H9 (cell line): ENCODE data around the gene NEURL1. TPM values are rescaled to one million over a fixed set of nuclear protein-coding genes. Genes with fewer than 3 reads are reported as not detected.

ENCODE experiments used
- DNase-seq: peaks from one replicate; pipeline ENCODE4 v3.0.0-alpha.2; 2017
- H2AFZ ChIP-seq: one replicate; pipeline ENCODE4 v1.6.1; 2013; ENCODE audit warnings: mild to moderate bottlenecking, low read length, control low read depth, moderate library complexity
- H2AK5ac ChIP-seq: 2 replicates; pipeline ENCODE4 v1.6.1; 2013; ENCODE audit warnings: low read length, control low read depth, mixed read lengths; ENCODE audit not compliant: insufficient read length
- H2BK120ac ChIP-seq: one replicate; pipeline ENCODE4 v1.6.1; 2013; ENCODE audit warnings: low read depth, mild to moderate bottlenecking, low read length, control low read depth, inconsistent platforms; ENCODE audit not compliant: poor library complexity, severe bottlenecking
- H2BK12ac ChIP-seq: 2 replicates; pipeline ENCODE4 v1.6.1; 2013; ENCODE audit warnings: low read length, control low read depth, mixed read lengths, low read depth; ENCODE audit not compliant: insufficient read length
- H2BK15ac ChIP-seq: 2 replicates; pipeline ENCODE4 v1.6.1; 2013; ENCODE audit warnings: low read depth, low read length, control low read depth
- H2BK20ac ChIP-seq: one replicate; pipeline ENCODE4 v1.6.1; 2013; ENCODE audit warnings: low read depth, mild to moderate bottlenecking, low read length, control low read depth, inconsistent platforms; ENCODE audit not compliant: poor library complexity, severe bottlenecking
- H2BK5ac ChIP-seq: 2 replicates; pipeline ENCODE4 v1.6.1; 2013; ENCODE audit warnings: low read length, control low read depth, mixed read lengths; ENCODE audit not compliant: insufficient read length
- H3K14ac ChIP-seq: 2 replicates; pipeline ENCODE4 v1.6.1; 2013; ENCODE audit warnings: low read length, control low read depth; ENCODE audit not compliant: insufficient read depth
- H3K18ac ChIP-seq: 2 replicates; pipeline ENCODE4 v1.6.1; 2013; ENCODE audit warnings: low read depth, mild to moderate bottlenecking, mixed read lengths, low read length, control low read depth; ENCODE audit not compliant: insufficient read length
- H3K23ac ChIP-seq: 2 replicates; pipeline ENCODE4 v1.6.1; 2013; ENCODE audit warnings: low read length, control low read depth, mixed read lengths, low read depth; ENCODE audit not compliant: insufficient read length
- H3K23me2 ChIP-seq: 2 replicates; pipeline ENCODE4 v1.6.1; 2013; ENCODE audit warnings: low read depth, mild to moderate bottlenecking, mixed read lengths, low read length, control low read depth; ENCODE audit not compliant: insufficient read length, poor library complexity, severe bottlenecking
- H3K27ac ChIP-seq: 2 replicates; pipeline ENCODE4 v1.5.1; 2013; ENCODE audit warnings: low read length, control low read depth, mixed read lengths, low read depth; ENCODE audit not compliant: insufficient read length
- H3K27me3 ChIP-seq: 2 replicates; pipeline ENCODE4 v1.6.1; 2013; ENCODE audit warnings: low read length, control low read depth, inconsistent platforms; ENCODE audit not compliant: insufficient read depth
- H3K4ac ChIP-seq: 2 replicates; pipeline ENCODE4 v1.6.1; 2013; ENCODE audit warnings: low read depth, mild to moderate bottlenecking, control low read depth, inconsistent platforms, low read length, moderate library complexity
- H3K4me1 ChIP-seq: 2 replicates; pipeline ENCODE4 v1.6.1; 2013; ENCODE audit warnings: low read length, control low read depth, inconsistent platforms; ENCODE audit not compliant: insufficient read depth
- H3K4me2 ChIP-seq: 2 replicates; pipeline ENCODE4 v1.6.1; 2013; ENCODE audit warnings: low read length, control low read depth, mixed read lengths; ENCODE audit not compliant: insufficient read length, insufficient read depth
- H3K56ac ChIP-seq: 2 replicates; pipeline ENCODE4 v1.6.1; 2013; ENCODE audit warnings: low read depth, mild to moderate bottlenecking, mixed read lengths, low read length, control low read depth; ENCODE audit not compliant: insufficient read length
- H3K79me1 ChIP-seq: 2 replicates; pipeline ENCODE4 v1.6.1; 2013; ENCODE audit warnings: low read depth, mild to moderate bottlenecking, moderate library complexity, low read length, control low read depth, inconsistent platforms; ENCODE audit not compliant: insufficient read depth, poor library complexity, severe bottlenecking
- H3K79me2 ChIP-seq: 2 replicates; pipeline ENCODE4 v1.6.1; 2013; ENCODE audit warnings: low read length, control low read depth, inconsistent platforms; ENCODE audit not compliant: insufficient read depth
- H3K9ac ChIP-seq: 2 replicates; pipeline ENCODE4 v1.6.1; 2013; ENCODE audit warnings: low read length, control low read depth, mixed read lengths; ENCODE audit not compliant: insufficient read length; ENCODE audit errors: extremely low read depth
- H3K9me3 ChIP-seq: one replicate; pipeline ENCODE4 v1.6.1; 2013; ENCODE audit warnings: low read depth, low read length, inconsistent platforms; ENCODE audit not compliant: control insufficient read depth
- H3T11ph ChIP-seq: one replicate; pipeline ENCODE4 v1.6.1; 2013; ENCODE audit warnings: mild to moderate bottlenecking, low read length, control low read depth, inconsistent platforms
- H4K20me1 ChIP-seq: one replicate; pipeline ENCODE4 v1.6.1; 2013; ENCODE audit not compliant: control insufficient read depth, insufficient read length, insufficient read depth
- H4K5ac ChIP-seq: 2 replicates; pipeline ENCODE4 v1.6.1; 2013; ENCODE audit warnings: low read depth, mild to moderate bottlenecking, mixed read lengths, low read length, control low read depth; ENCODE audit not compliant: insufficient read length
- H4K8ac ChIP-seq: replicated peaks from 2 replicates; pipeline ENCODE4 v1.6.1; 2013; ENCODE audit warnings: low read length, control low read depth, mixed read lengths, low read depth; ENCODE audit not compliant: insufficient read length
- H4K91ac ChIP-seq: 2 replicates; pipeline ENCODE4 v1.6.1; 2013; ENCODE audit warnings: low read depth, mild to moderate bottlenecking, moderate library complexity, mixed read lengths, low read length, control low read depth; ENCODE audit not compliant: insufficient read length
- H3K27ac Mint-ChIP-seq, 3 experiments: 2 replicates in 2 of 3; 3 replicates in 1 of 3; pipeline ENCODE4 v1.8.0; 2020 to 2021; ENCODE audit warnings: mixed read lengths in 3 of 3, mild to moderate bottlenecking in 1 of 3, moderate library complexity in 1 of 3
- H3K27me3 Mint-ChIP-seq: 2 replicates; pipeline ENCODE4 v1.8.0; 2021; ENCODE audit warnings: low read depth, mild to moderate bottlenecking, moderate library complexity, mixed read lengths
- H3K36me3 Mint-ChIP-seq, 3 experiments: 2 replicates in 2 of 3; 3 replicates in 1 of 3; pipeline ENCODE4 v1.8.0; 2020 to 2021; ENCODE audit warnings: low read depth in 3 of 3, mixed read lengths in 3 of 3; ENCODE audit not compliant: insufficient read depth in 1 of 3
- H3K4me1 Mint-ChIP-seq, 2 experiments: 2 replicates each; pipeline ENCODE4 v1.8.0; 2020; ENCODE audit warnings: mixed read lengths in 2 of 2
- H3K4me3 Mint-ChIP-seq, 2 experiments: 2 replicates in 1 of 2; 3 replicates in 1 of 2; pipeline ENCODE4 v1.8.0; 2020 to 2021; ENCODE audit warnings: mild to moderate bottlenecking in 2 of 2, mixed read lengths in 2 of 2, moderate library complexity in 1 of 2
- H3K9me3 Mint-ChIP-seq, 2 experiments: 2 replicates in 1 of 2; 3 replicates in 1 of 2; pipeline ENCODE4 v1.8.0; 2020; ENCODE audit warnings: mild to moderate bottlenecking in 2 of 2, mixed read lengths in 2 of 2, moderate library complexity in 1 of 2
- WGBS: extraction: QIAGEN DNeasy Blood & Tissue Kit; methylation state at CpG from one replicate; pipeline ENCODE4 v1.1.7; 2013; ENCODE audit warnings: missing lambda C conversion rate, low lambda C conversion rate, mixed read lengths; ENCODE audit not compliant: insufficient read length; ENCODE audit errors: extremely low coverage; 5-methylcytosine and 5-hydroxymethylcytosine counted together
- total RNA-seq: library from RNA; stranded (reverse); gene quantifications from 2 replicates; pipeline ENCODE4 v1.2.1, GENCODE V29; 2021
- TF ChIP-seq, protein P1 (sequence below): fragments of 200-600 bp; sonication (generic); conservative IDR thresholded peaks from 3 replicates; pipeline ENCODE4 v1.8.0; 2021; ENCODE audit warnings: antibody characterized with exemption, mild to moderate bottlenecking

NEURL1 gene
- total RNA-seq, 1 experiment from 2014 or later: 1.2 TPM

DNA sequence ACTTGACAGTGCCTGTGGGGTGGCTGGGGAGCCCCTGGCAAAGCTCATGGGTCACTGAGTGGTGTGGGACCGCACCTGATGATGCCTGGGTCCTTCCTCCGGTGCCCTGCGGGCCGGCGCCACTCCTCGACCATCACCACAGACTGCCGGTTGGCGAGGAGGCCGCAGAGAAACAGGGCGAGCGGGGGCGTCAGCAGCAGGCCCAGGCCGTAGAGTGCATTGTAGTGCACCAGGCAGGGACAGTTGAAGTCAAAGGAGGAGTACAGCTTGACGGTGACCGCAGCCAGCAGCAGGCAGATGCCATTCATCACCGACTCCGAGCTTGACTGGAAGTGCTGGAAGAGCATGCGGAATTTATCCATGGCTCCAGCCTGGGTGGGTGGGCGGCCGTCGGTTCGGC is 14.8 kb upstream of the NEURL1 start:
- Mint-ChIP-seq H3K27me3 (peaks cover 2% of the 10 kb centered on the region; the same call in 1 of the 2 replicates), H3K36me3 (no peaks in the 10 kb centered on the region), H3K9me3 (no peaks in the 10 kb centered on the region), H3K4me1 (peaks cover 10 to 22% of the 10 kb centered on the region in 2 experiments), H3K4me3 (no peak overlapping the region), H3K27ac (0 out of 7 replicates have a peak overlapping the region, but pooled peaks of 1 of the 3 experiments have one; percentile 32)
- no peak overlapping the region for H2BK5ac ChIP-seq
- no peak overlapping the region for H3K9ac ChIP-seq
- H3K14ac ChIP-seq: no peak overlapping the region
- no peak overlapping the region for H3K4me2 ChIP-seq
- no peak overlapping the region for H3K4ac ChIP-seq
- H2BK20ac ChIP-seq: no peak overlapping the region
- no peaks in the 10 kb centered on the region for H3K79me2 ChIP-seq
- no peak overlapping the region for H3K23ac ChIP-seq
- no peak overlapping the region for H4K8ac ChIP-seq
- WGBS: no CpG with 5 or more reads among the region's 22 CpGs
- H3K27me3 ChIP-seq: no peaks in the 10 kb centered on the region
- H3K23me2 ChIP-seq: no peaks in the 10 kb centered on the region
- H2AFZ ChIP-seq: no peak overlapping the region
- TF ChIP-seq, protein P1, sequence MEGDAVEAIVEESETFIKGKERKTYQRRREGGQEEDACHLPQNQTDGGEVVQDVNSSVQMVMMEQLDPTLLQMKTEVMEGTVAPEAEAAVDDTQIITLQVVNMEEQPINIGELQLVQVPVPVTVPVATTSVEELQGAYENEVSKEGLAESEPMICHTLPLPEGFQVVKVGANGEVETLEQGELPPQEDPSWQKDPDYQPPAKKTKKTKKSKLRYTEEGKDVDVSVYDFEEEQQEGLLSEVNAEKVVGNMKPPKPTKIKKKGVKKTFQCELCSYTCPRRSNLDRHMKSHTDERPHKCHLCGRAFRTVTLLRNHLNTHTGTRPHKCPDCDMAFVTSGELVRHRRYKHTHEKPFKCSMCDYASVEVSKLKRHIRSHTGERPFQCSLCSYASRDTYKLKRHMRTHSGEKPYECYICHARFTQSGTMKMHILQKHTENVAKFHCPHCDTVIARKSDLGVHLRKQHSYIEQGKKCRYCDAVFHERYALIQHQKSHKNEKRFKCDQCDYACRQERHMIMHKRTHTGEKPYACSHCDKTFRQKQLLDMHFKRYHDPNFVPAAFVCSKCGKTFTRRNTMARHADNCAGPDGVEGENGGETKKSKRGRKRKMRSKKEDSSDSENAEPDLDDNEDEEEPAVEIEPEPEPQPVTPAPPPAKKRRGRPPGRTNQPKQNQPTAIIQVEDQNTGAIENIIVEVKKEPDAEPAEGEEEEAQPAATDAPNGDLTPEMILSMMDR: no peak
- no peak for DNase-seq
- H3K9me3 ChIP-seq: no peaks in the 10 kb centered on the region
- no peak overlapping the region for H2BK120ac ChIP-seq
- H2BK15ac ChIP-seq: no peak overlapping the region
- H2BK12ac ChIP-seq: no peak overlapping the region
- H3K18ac ChIP-seq: no peak overlapping the region
- no peak overlapping the region for H3K56ac ChIP-seq
- no peak overlapping the region for H4K91ac ChIP-seq
- H2AK5ac ChIP-seq: no peak overlapping the region
- no peaks in the 10 kb centered on the region for H4K20me1 ChIP-seq
- no peak overlapping the region for H3K27ac ChIP-seq
- no peak overlapping the region for H3T11ph ChIP-seq
- no peak overlapping the region for H4K5ac ChIP-seq
- H3K79me1 ChIP-seq: no peaks in the 10 kb centered on the region
- H3K4me1 ChIP-seq: no peaks in the 10 kb centered on the region
